Measurements from ENCODE around the gene ATP8B1. TPM values are rescaled to one million over a fixed set of nuclear protein-coding genes. Genes with fewer than 3 reads are reported as not detected.

Gene ATP8B1
- total and polyA plus RNA-seq, 2 of the 8 experiments (the other 6 are each of a cell fraction or from before 2014, with no cell fraction given), result 1.1 to 4.6 TPM

DNA sequence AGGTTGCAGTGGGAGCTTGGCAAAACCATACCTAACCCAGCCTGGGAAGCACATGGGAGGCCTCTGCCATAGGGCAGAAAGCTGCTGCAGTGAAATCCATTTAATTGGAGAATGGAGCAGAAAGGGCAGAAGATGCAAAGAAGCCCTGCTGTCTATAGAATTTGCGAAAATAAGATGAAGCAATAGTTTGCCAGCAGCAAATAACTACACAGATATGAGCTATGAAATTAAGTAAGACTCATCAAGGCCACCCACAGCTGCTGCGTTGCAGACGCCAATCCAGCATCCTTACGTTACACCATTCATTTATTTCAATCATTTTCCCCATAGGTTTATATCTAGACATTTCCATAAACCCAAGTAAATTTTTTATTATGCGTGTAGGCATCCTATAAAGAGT lies 21.1 kb downstream of the ATP8B1 start:
- POLR2A ChIA-PET (ENCODE audit: partially characterized antibody), result no interaction called here
- no peak overlapping the region for H3K18ac ChIP-seq (ENCODE audit: extremely low read depth, low read length)
- CTCF ChIA-PET (ENCODE audit: partially characterized antibody), result interaction anchor here (1.5 kb wide), 1 partner anchor 10 kb away, joined by 4 read pairs; no protein-coding TSS in a partner anchor
- H3K23ac ChIP-seq (ENCODE audit: insufficient read length), result no peak overlapping the region
- H3K14ac ChIP-seq (ENCODE audit: insufficient read length), result no peak overlapping the region
- H3K79me1 ChIP-seq (ENCODE audit: low read depth, low read length), result no peaks in the 10 kb centered on the region; the same call in 1 of the 2 replicates
- 86% methylated on average over 5 of the region's 5 CpGs; no CpG with 5 or more reads in 1 of the 2 experiments for WGBS, 2 experiments (ENCODE audit: extremely low coverage in 1 of 2, insufficient coverage in 1 of 2, insufficient read length in 1 of 2, insufficient replicate concordance in 2 of 2, low coverage in 1 of 2, low lambda C conversion rate in 2 of 2, missing lambda C conversion rate in 1 of 2)
- H3K4me3 ChIP-seq (ENCODE audit: extremely low read depth in 1 of 4, insufficient read depth in 2 of 4, low read depth in 3 of 4, low read length in 4 of 4), result no peak overlapping the region
- H3K4me2 ChIP-seq (ENCODE audit: insufficient read depth in 1 of 2, low read depth in 2 of 2, low read length in 2 of 2), result no peak overlapping the region
- H3K4me1 ChIP-seq (replicated peaks in 1 of 4; ENCODE audit: control insufficient read depth in 3 of 4, insufficient read depth in 4 of 4, low read length in 3 of 4), result peaks cover 0 to 3% (median 2%) of the 10 kb centered on the region in 4 experiments; a peak in 3 of 7 replicates
- H4K20me1 ChIP-seq (replicated peaks in 1 of 2; ENCODE audit: control insufficient read depth in 1 of 2, insufficient read depth in 2 of 2, low read length in 2 of 2), result no peaks in the 10 kb centered on the region
- H4K8ac ChIP-seq (ENCODE audit: extremely low read depth, insufficient read depth, low read length), result no peak overlapping the region
- H2BK120ac ChIP-seq (replicated peaks; ENCODE audit: low read depth, low read length), result no peak overlapping the region
- H2BK12ac ChIP-seq (ENCODE audit: low read depth, low read length), result no peak overlapping the region
- no peak for DNase-seq (ENCODE audit: low read depth in 1 of 2, low spot score in 2 of 2)
- H3K4ac ChIP-seq (replicated peaks; ENCODE audit: insufficient read length, low read depth, low read length), result no peak overlapping the region
- no peaks in the 10 kb centered on the region for H3K79me2 ChIP-seq (ENCODE audit: control insufficient read depth in 1 of 2, insufficient read depth in 2 of 2, low read length in 2 of 2)
- H3K27ac ChIP-seq (ENCODE audit: low read depth, low read length), result no peak overlapping the region
- H2AFZ ChIP-seq (ENCODE audit: low read length), result no peak overlapping the region
- no peaks in the 10 kb centered on the region for H3K36me3 ChIP-seq (ENCODE audit: control insufficient read depth in 2 of 4, insufficient read depth in 4 of 4, low read length in 3 of 4)
- no peak overlapping the region for H3K9ac ChIP-seq (replicated peaks in 1 of 4; ENCODE audit: extremely low read depth in 1 of 4, low read depth in 3 of 4, low read length in 3 of 4)
- no peaks in the 10 kb centered on the region for H3K27me3 ChIP-seq (replicated peaks in 1 of 4; ENCODE audit: control insufficient read depth in 3 of 4, extremely low read depth in 1 of 4, insufficient read depth in 3 of 4, low read length in 3 of 4)
- no peak for FAIRE-seq
- no peak overlapping the region for H2AK5ac ChIP-seq (ENCODE audit: low read depth, low read length)
- no peak overlapping the region for H2BK15ac ChIP-seq (ENCODE audit: low read length)
- no peaks in the 10 kb centered on the region for H3K9me3 ChIP-seq (ENCODE audit: insufficient read depth in 2 of 2, low read depth in 1 of 2, low read length in 1 of 2)
- no peak overlapping the region for H2BK5ac ChIP-seq (ENCODE audit: low read depth, low read length)
- no peak overlapping the region for H2BK20ac ChIP-seq (ENCODE audit: low read length)
- H4K91ac ChIP-seq (replicated peaks; ENCODE audit: insufficient read length, low read length), result no peak overlapping the region
- H3K23me2 ChIP-seq (ENCODE audit: low read depth, low read length), result no peaks in the 10 kb centered on the region
- no peak overlapping the region for H4K5ac ChIP-seq (ENCODE audit: insufficient read length, low read depth, low read length)
- no peak overlapping the region for H3K56ac ChIP-seq (replicated peaks; ENCODE audit: insufficient read length, low read depth, low read length)
- no peak for TF ChIP-seq GTF2F1 (IDR thresholded peaks at IDR 0.05; ENCODE audit: borderline replicate concordance, low read depth, low read length)
- no peak for TF ChIP-seq POU5F1 (IDR thresholded peaks at IDR 0.05; ENCODE audit: low read depth, low read length)
- TF ChIP-seq NRF1 (IDR thresholded peaks at IDR 0.05; ENCODE audit: low read depth, low read length), result no peak
- TF ChIP-seq TBP (IDR thresholded peaks at IDR 0.05; ENCODE audit: low read depth, low read length), result no peak
- no peak for TF ChIP-seq CREB1 (IDR thresholded peaks at IDR 0.05)
- no peak for TF ChIP-seq POLR2A (IDR thresholded peaks at IDR 0.05; ENCODE audit: control extremely low read depth in 1 of 2, low read depth in 2 of 2, low read length in 2 of 2)
- TF ChIP-seq, protein P1, sequence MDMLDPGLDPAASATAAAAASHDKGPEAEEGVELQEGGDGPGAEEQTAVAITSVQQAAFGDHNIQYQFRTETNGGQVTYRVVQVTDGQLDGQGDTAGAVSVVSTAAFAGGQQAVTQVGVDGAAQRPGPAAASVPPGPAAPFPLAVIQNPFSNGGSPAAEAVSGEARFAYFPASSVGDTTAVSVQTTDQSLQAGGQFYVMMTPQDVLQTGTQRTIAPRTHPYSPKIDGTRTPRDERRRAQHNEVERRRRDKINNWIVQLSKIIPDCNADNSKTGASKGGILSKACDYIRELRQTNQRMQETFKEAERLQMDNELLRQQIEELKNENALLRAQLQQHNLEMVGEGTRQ (IDR thresholded peaks at IDR 0.05; ENCODE audit: low read length), result no peak
- TF ChIP-seq, protein P2, sequence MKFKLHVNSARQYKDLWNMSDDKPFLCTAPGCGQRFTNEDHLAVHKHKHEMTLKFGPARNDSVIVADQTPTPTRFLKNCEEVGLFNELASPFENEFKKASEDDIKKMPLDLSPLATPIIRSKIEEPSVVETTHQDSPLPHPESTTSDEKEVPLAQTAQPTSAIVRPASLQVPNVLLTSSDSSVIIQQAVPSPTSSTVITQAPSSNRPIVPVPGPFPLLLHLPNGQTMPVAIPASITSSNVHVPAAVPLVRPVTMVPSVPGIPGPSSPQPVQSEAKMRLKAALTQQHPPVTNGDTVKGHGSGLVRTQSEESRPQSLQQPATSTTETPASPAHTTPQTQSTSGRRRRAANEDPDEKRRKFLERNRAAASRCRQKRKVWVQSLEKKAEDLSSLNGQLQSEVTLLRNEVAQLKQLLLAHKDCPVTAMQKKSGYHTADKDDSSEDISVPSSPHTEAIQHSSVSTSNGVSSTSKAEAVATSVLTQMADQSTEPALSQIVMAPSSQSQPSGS (IDR thresholded peaks at IDR 0.05; ENCODE audit: low read length), result no peak
- TF ChIP-seq BCL11A (IDR thresholded peaks at IDR 0.05; ENCODE audit: low read depth in 2 of 2, low read length in 2 of 2), result no peak
- no peak for TF ChIP-seq ASH2L (IDR thresholded peaks at IDR 0.05; ENCODE audit: low read length)
- no peak for TF ChIP-seq PHF8 (conservative IDR thresholded peaks at IDR 0.05; ENCODE audit: low read depth, low read length)
- no peak for TF ChIP-seq RXRA (IDR thresholded peaks at IDR 0.05; ENCODE audit: insufficient read depth, low read depth, low read length)

Measured in H1 (cell line).